HG03066 (cell line): Measurements from ENCODE around the gene PRIMA1.

Experiments
- ATAC-seq: cut with Tn5 transposase; IDR thresholded peaks from one replicate; pipeline ENCODE4 v1.9.1; 2021; ENCODE audit warnings: low read depth; ENCODE audit not compliant: unreplicated experiment

Gene PRIMA1

DNA sequence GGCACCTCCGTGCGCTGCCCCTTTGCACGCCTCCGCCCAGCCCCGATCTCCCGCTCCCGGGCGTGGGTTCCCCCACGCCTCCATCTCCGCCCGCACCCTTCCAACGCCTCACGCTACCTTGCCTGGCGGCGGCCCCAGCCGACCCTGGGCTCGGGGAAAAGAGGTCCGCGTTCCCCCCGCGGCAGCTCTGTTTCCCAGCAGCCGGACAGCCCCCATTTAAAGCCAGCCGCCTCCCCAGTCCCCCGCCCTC, at the start of gene PRIMA1:
TSS of gene PRIMA1 (minus strand) at position 193 of the 250 bp plus-strand sequence. CDS start 767 bp downstream, outside the sequence.
- no peak for ATAC-seq

GRCh38 chr14:93834699-93835371, 46.5 kb upstream of the PRIMA1 start:
- no peak for ATAC-seq

- ATAC-seq: no peak
These were observed 44.4 kb upstream of the PRIMA1 start for GRCh38 chr14:93832665-93833064.

GRCh38 chr14:93832081-93832480, 43.8 kb upstream of the PRIMA1 start:
- no peak for ATAC-seq

- ATAC-seq: no peak
These were observed 42.6 kb upstream of the PRIMA1 start for GRCh38 chr14:93830753-93831461.

- no peak for ATAC-seq
These were observed 41.7 kb upstream of the PRIMA1 start for GRCh38 chr14:93829839-93830481.

- ATAC-seq: no peak
These were observed 36.9 kb upstream of the PRIMA1 start for GRCh38 chr14:93825235-93825553.

DNA sequence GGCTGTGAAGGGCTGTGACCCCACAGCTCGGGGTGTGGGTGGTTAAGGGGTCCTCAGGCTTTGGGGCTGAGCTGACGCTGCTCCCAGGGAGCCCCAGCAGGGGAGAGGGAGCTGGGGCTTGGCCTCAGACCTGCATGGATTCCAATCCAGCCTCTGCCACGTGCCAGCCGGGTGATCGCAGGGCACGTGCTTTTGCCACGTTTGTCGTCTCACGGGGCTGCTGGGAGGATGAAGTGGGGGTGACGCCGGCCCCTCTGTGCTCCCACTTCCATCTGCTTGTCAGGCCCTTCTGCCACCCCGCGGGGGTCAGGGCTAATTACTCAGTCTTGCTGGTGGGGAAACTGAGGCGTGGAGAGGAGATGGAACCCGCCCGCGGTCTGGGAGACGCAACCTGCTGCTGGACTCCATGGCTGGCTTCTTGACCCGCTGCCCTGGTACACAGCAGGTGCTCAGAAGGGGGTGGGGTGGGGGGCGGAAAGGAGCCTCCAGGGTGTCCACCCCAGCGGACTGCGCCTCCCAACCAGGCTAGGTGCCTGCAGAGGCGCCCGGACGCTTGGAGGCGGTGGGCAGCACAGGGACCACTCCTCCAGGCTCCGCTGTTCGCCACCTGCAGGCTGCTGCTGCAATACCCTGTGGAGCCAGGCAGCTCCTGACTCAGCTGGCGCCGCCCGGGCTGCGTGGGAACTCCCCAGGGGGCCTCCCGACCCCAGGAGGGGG, 36.4 kb upstream of the PRIMA1 start:
- no peak for ATAC-seq

GRCh38 chr14:93824076-93824475, 35.8 kb upstream of the PRIMA1 start:
- ATAC-seq: no peak

DNA sequence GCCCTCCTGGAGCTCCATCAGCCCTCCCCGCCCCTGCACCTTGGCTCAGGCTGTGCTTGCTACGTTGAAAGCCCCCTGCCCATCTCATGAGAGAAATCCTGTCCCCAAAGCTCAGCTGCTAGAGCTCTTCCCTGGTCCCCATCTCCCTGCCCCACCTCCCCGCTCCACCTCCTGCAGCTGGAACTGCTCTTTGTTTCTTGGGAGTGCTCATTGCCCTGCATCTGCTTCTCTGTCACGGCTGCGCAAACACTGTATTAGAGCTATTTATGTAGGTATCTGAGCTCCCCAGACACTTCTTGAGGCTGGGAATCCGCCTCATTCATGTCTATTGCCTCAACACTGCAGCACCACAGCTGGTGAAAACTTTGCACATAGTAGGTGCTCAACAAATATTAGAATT, 32.8 kb upstream of the PRIMA1 start:
- no peak for ATAC-seq

GRCh38 chr14:93818857-93819256, 30.6 kb upstream of the PRIMA1 start:
- no peak for ATAC-seq

DNA sequence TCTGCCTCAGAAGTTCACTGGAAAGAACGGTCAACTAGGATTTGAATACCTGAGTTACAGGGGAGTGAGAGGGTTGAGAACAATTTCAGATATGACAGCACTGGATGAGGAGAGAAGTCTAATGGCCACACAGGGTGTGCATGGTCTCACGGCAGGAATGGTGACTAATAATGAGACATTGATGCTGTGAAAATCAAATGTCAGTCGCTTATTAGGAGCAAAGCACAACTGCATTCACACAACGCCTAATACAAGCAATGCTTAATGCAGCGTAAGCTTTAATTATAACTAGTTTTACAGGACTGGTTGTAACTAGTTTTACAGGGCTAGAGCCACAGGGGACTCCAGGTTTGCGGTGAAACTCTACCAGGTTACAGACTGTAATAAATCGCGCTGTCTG, 23.4 kb upstream of the PRIMA1 start:
- ATAC-seq: no peak

DNA sequence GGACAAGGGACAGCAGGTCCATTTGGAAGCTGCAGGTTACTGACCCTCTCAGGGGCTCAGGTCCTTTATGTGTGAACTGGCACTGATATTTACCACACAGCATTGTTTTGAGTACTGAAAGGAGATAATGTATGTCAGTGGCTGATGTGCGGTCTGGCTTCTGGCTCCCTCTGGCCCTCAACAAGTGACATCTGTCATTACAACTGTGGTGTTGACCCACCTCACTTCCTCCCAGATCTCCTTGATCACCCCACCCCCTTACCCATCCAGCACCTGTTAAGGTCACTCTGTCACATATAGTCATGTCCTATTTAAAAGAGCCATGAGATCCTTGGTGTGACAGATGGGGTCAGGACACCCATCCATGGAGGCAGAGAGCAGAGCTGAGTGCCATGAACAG, 22.7 kb upstream of the PRIMA1 start:
- no peak for ATAC-seq

- ATAC-seq: peak; percentile 66
These were observed 21.5 kb upstream of the PRIMA1 start for GRCh38 chr14:93809491-93810420.

GRCh38 chr14:93804654-93805053, 16.4 kb upstream of the PRIMA1 start:
- no peak for ATAC-seq

- ATAC-seq: no peak
These were observed 15.4 kb upstream of the PRIMA1 start for GRCh38 chr14:93803408-93804318.

GRCh38 chr14:93799989-93800921, 12.0 kb upstream of the PRIMA1 start:
- ATAC-seq: no peak

GRCh38 chr14:93799617-93799988, 11.3 kb upstream of the PRIMA1 start:
- ATAC-seq: no peak
